Activated naive CD8-positive, alpha-beta T cell treated with anti-CD3 and anti-CD28 coated beads, Interleukin-2, amount 50 U/mL, for 24 hours (primary cell): ENCODE data around the gene KIFC1.

Experiments
- ATAC-seq: fragments of 150-1000 bp; cut with Tn5 transposase; one replicate; pipeline ENCODE4 v1.10.0; 2021
- DNase-seq: peaks from one replicate; pipeline ENCODE4 v3.0.0; 2021
- H3K27ac Mint-ChIP-seq: one replicate; pipeline ENCODE4 v1.8.0; 2021; ENCODE audit warnings: mild to moderate bottlenecking, mixed read lengths
- H3K27me3 Mint-ChIP-seq: one replicate; pipeline ENCODE4 v1.8.0; 2021; ENCODE audit warnings: mixed read lengths
- H3K36me3 Mint-ChIP-seq: one replicate; pipeline ENCODE4 v1.8.0; 2021; ENCODE audit warnings: low read depth, mixed read lengths
- H3K4me1 Mint-ChIP-seq: one replicate; pipeline ENCODE4 v1.8.0; 2021; ENCODE audit warnings: mixed read lengths
- H3K4me3 Mint-ChIP-seq: one replicate; pipeline ENCODE4 v1.8.0; 2021; ENCODE audit warnings: mild to moderate bottlenecking, moderate library complexity, mixed read lengths
- H3K9me3 Mint-ChIP-seq: one replicate; pipeline ENCODE4 v1.8.0; 2021; ENCODE audit warnings: mixed read lengths

KIFC1 gene

DNA sequence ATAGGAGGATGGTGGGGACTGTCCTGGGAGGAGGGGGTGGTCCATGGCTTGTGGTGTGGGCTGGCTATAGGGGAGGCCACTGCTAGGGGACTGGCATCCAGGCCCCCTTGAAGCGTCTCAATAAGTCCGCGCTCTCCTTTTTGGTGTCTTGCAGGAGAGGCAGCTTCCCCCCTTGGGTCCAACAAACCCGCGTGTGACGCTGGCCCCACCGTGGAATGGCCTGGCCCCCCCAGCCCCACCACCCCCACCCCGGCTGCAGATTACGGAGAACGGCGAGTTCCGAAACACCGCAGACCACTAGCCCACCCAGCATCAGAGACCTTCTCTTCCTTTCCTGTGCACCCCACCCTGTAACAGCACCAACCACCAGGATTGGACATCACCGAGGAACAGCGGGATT lies 60.0 kb downstream of the KIFC1 start:
- ATAC-seq: no peak
- Mint-ChIP-seq H3K4me3 (no peak overlapping the region), H3K36me3 (peaks cover 19% of the 10 kb centered on the region), H3K4me1 (peaks cover 24% of the 10 kb centered on the region), H3K9me3 (no peaks in the 10 kb centered on the region), H3K27me3 (no peaks in the 10 kb centered on the region), H3K27ac (no peak overlapping the region)
- DNase-seq: no peak

DNA sequence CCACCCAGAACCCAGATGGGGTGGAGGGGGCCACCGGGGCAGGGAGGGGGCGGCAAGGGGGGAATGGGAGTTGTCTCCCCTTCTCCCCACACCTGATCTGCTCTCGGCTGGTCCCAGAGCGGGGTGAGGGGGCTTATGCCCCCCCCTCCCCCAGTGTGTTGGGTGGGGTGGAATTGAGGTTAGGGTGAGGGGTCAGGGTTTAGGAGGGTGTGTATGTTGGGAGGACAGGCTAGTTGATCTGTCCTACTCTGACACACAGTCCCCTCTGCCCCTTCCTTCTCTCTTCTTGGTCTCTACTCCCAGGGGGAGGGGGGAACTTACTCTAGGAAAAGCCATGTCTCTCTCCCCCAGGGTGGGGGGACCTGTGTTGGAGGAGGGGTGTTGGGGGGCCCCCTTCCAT lies 60.9 kb downstream of the KIFC1 start:
- Mint-ChIP-seq H3K9me3 (no peaks in the 10 kb centered on the region), H3K4me1 (peaks cover 28% of the 10 kb centered on the region), H3K4me3 (no peak overlapping the region), H3K27ac (no peak overlapping the region), H3K27me3 (no peaks in the 10 kb centered on the region), H3K36me3 (peaks cover 19% of the 10 kb centered on the region)
- ATAC-seq (no peak), DNase-seq (no peak)

DNA sequence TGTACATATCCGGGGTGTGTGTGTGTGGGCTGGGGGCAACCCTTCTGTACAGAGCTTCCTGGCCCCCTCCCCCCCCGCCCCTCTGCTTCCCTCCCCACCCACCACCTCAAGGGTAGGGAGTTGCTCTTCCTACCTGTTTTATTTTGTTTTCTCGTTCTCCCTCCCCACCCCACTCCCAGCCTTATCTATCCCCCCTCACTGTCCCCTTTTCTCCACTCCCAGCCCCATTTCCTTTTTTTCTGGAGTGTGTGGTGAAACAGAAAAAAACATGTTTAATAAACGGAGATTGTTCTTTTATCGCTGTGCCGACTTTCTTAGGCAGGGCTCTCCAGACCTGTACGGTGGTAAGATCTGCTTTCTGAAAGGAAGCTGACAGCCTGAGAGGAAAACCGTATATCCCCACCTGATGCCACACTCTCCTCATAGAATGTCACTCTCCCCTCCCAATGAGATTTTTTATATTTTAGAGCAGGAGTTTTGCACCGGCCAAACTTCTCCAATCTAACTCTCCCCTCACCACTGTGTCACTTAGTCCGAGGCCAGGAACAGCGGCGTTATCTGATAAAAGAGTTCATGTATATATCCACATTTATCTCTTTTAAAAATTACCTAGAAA lies 61.9 kb downstream of the KIFC1 start:
- H3K4me3 Mint-ChIP-seq: peak overlapping the region; percentile 89
- peak overlapping the region; percentile 87 for H3K27ac Mint-ChIP-seq
- no peaks in the 10 kb centered on the region for H3K9me3 Mint-ChIP-seq
- H3K36me3 Mint-ChIP-seq: peaks cover 19% of the 10 kb centered on the region
- ATAC-seq (no peak), DNase-seq (no peak)
- H3K27me3 Mint-ChIP-seq: no peaks in the 10 kb centered on the region
- H3K4me1 Mint-ChIP-seq: peaks cover 28% of the 10 kb centered on the region

DNA sequence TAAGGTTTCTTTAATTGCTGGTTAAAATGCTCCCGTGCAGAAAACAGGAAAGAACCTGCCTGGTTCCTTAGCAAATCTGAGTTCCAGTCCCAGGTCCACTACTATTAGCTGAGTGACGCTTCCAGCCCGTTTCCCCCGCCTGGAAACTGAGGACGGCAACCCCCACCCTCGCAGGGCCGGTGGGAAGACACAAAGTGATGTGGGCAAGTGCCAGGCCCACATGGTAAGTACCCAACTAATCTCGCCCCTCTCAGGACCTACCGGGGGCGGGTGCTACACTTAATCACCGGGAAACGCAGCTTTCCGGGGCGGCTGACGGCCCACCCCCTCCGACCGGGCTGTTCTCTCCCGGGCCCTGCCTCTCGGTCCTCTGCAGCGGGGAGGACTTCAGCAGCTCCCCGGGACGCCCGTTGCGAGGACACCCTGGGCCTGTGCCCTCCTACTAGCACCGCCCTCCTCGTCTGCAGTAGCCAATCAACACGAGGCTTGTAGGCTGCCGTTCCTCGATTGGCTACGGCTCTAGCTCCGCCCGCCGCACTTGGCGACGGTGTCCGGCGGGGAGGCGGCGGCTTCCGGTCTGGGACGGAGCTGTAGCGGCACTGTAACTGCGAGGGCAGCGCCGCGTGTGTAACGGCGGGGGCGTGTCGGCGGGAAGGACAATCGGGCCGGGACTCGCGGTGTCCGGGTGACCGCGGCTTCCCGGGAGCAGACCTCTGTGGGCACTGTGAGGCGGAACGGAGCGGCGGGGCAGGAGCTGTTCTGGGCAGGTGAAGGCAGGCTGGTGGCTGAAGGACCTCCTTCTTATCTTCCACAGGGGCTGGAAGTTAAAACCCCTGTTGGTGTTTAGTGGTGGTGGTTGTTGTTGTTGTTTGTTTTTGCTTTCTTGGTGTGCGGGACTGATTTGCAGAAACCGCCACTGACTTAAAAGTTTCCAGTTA lies 62.7 kb downstream of the KIFC1 start, which contains the start of gene ZBTB9:
Gene ZBTB9, plus strand, starts transcription at position 568 of the 938 bp plus-strand sequence. CDS start 525 bp downstream, outside the sequence.
- H3K4me3 Mint-ChIP-seq: peak within 1 kb of the TSS; percentile 89

DNA sequence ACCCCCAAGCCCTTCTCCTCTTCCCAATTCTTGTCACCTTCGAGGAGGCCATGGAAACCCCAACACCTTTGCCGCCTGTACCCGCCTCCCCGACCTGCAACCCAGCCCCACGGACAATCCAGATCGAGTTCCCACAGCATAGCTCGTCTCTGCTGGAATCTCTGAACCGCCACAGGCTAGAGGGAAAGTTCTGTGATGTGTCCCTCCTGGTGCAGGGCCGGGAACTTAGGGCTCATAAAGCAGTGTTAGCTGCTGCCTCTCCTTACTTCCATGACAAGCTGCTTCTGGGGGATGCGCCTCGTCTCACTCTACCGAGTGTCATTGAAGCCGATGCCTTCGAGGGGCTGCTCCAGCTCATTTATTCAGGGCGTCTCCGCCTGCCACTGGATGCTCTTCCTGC lies 63.4 kb downstream of the KIFC1 start:
- Mint-ChIP-seq H3K4me1 (peaks cover 28% of the 10 kb centered on the region), H3K9me3 (no peaks in the 10 kb centered on the region), H3K27me3 (no peaks in the 10 kb centered on the region), H3K36me3 (peaks cover 15% of the 10 kb centered on the region), H3K4me3 (peak overlapping the region; percentile 89), H3K27ac (peak overlapping the region; percentile 87)
- DNase-seq (no peak), ATAC-seq (no peak)

More for the DNA sequence above, 62.7 kb downstream of the KIFC1 start, which contains the start of gene ZBTB9:
- peak within 1 kb of the TSS; percentile 87 for H3K27ac Mint-ChIP-seq
- peaks cover 15% of the 10 kb centered on the region for H3K36me3 Mint-ChIP-seq
- DNase-seq: peak; percentile 93
- peak; percentile 99 for ATAC-seq
- H3K4me1 Mint-ChIP-seq: peaks cover 28% of the 10 kb centered on the region
- no peaks in the 10 kb centered on the region for H3K27me3 Mint-ChIP-seq
- no peaks in the 10 kb centered on the region for H3K9me3 Mint-ChIP-seq

DNA sequence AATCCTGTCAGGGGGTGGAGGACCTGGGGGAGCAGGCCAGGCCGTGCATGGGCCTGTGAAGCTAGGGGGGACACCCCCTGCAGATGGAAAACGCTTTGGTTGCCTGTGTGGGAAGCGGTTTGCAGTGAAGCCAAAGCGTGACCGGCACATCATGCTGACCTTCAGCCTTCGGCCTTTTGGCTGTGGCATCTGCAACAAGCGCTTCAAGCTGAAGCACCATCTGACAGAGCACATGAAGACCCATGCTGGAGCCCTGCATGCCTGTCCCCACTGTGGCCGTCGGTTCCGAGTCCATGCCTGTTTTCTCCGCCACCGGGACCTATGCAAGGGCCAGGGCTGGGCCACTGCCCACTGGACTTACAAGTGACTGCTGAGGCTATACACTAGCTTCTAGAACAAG lies 64.5 kb downstream of the KIFC1 start:
- H3K4me1 Mint-ChIP-seq: peaks cover 28% of the 10 kb centered on the region
- DNase-seq (no peak), ATAC-seq (no peak)
- H3K9me3 Mint-ChIP-seq: no peaks in the 10 kb centered on the region
- H3K27me3 Mint-ChIP-seq: no peaks in the 10 kb centered on the region
- H3K36me3 Mint-ChIP-seq: peaks cover 15% of the 10 kb centered on the region
- no peak overlapping the region for H3K27ac Mint-ChIP-seq
- H3K4me3 Mint-ChIP-seq: no peak overlapping the region

DNA sequence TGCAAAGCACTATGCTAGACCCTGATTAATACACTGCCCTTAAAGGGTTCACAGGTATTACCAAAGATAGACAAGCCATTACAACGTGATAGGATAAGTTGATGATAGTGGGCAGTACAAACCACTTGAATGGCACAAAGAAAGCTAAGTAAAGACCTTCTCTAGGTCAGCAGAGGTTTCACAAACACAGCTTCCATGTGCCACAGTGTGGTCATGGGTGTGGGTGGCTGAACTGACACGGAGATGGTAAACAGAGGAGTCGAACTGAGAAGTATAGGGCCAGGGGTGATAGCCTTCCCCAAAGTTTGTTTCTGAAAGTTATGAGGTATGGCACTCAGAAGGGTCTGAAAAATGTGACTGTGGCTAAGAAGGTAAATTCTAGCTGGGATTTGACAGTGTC lies 67.1 kb downstream of the KIFC1 start:
- Mint-ChIP-seq H3K36me3 (peaks cover 15% of the 10 kb centered on the region), H3K4me3 (no peak overlapping the region), H3K27me3 (no peaks in the 10 kb centered on the region), H3K9me3 (no peaks in the 10 kb centered on the region), H3K4me1 (peaks cover 21% of the 10 kb centered on the region), H3K27ac (no peak overlapping the region)
- DNase-seq (no peak), ATAC-seq (no peak)

DNA sequence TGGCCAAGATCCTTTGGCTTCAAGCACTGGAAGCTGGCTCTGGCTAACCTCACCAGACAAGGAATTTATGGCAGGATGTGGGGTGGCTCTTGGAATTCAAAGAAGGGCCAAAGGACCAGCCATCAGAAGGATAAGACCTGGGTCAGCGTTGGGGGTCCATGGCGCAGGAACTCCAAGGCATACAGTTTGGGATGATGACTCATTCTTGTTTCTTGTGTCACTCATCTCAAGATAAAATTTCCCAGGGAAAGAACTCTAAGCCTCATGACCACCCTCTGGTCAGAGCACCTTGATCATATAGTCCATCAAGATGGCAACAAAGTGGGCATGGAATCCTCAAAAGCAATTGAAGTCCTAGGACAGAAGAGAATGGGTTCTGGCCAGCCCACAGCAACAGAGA lies 67.6 kb downstream of the KIFC1 start:
- Mint-ChIP-seq H3K36me3 (peaks cover 15% of the 10 kb centered on the region), H3K27ac (no peak overlapping the region), H3K9me3 (no peaks in the 10 kb centered on the region), H3K4me3 (no peak overlapping the region), H3K4me1 (peaks cover 19% of the 10 kb centered on the region), H3K27me3 (no peaks in the 10 kb centered on the region)
- ATAC-seq (no peak), DNase-seq (no peak)
